NCI-H2081 (cell line): ENCODE data around the gene PLEKHG2.

ENCODE experiments used
- DNase-seq, 2 experiments: peaks; one replicate each; lab custom pipeline; 2025; lab: John Stamatoyannopoulos, UW

Gene PLEKHG2

DNA sequence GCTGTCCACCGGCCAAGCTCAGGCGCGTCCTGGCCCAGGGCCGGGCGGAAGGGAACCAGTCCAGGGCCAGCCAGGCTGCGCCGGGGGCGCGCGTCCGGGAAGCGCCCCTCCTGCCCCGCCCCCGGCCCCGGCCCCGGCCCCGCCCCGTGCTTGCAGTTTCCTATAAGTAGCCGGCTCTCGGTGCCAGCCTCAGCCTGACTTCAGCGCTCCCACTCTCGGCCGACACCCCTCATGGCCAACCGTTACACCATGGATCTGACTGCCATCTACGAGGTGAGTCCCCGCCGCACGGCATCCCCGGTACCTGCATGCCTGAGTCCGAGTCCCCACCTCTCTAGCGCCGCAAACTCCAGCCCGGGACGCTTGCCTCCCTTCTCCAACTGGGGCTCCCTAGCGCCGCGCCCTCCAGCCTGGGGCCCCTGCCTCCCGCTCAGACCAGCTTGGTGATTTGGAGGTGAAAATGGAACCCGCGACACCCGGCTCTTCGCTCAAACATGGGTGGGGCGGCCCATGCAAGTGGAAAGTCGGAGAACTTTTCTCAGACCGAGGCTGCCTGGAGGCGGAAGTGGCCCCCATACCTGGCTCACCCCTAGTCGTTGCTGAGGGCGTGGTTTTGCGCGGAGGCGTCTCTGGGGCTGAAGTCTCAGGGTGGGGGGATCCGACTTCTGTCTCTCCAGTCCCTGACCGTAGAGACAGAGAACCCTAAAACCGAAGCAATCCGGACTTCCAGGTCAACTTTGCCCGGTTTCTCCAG lies 5.6 kb upstream of the PLEKHG2 start, which contains the start of gene ZFP36:
TSS of gene ZFP36 (plus strand) at position 192 of the 754 bp plus-strand sequence. CDS start at position 250, 58 bp downstream.
- DNase-seq: peak; percentile 48 to 61

DNA sequence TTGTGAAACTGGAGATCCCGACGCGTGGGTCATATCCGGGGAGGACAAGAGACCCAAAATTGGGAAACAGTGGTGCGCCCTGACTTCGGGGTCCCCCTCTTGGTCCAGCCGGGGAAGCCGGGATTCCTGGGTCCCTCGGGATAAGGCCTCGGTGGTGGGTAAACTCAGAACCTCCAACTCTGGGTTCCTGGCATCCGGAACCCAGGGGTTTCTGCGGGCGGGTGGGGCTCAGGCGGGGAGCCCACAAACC lies 5.1 kb upstream of the PLEKHG2 start:
- no peak for DNase-seq

DNA sequence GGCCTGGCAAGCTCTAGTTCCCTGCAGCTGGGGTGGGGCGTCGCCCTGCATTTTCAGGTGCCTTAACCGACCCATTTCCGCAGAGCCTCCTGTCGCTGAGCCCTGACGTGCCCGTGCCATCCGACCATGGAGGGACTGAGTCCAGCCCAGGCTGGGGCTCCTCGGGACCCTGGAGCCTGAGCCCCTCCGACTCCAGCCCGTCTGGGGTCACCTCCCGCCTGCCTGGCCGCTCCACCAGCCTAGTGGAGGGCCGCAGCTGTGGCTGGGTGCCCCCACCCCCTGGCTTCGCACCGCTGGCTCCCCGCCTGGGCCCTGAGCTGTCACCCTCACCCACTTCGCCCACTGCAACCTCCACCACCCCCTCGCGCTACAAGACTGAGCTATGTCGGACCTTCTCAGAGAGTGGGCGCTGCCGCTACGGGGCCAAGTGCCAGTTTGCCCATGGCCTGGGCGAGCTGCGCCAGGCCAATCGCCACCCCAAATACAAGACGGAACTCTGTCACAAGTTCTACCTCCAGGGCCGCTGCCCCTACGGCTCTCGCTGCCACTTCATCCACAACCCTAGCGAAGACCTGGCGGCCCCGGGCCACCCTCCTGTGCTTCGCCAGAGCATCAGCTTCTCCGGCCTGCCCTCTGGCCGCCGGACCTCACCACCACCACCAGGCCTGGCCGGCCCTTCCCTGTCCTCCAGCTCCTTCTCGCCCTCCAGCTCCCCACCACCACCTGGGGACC lies 4.6 kb upstream of the PLEKHG2 start:
- no peak for DNase-seq

DNA sequence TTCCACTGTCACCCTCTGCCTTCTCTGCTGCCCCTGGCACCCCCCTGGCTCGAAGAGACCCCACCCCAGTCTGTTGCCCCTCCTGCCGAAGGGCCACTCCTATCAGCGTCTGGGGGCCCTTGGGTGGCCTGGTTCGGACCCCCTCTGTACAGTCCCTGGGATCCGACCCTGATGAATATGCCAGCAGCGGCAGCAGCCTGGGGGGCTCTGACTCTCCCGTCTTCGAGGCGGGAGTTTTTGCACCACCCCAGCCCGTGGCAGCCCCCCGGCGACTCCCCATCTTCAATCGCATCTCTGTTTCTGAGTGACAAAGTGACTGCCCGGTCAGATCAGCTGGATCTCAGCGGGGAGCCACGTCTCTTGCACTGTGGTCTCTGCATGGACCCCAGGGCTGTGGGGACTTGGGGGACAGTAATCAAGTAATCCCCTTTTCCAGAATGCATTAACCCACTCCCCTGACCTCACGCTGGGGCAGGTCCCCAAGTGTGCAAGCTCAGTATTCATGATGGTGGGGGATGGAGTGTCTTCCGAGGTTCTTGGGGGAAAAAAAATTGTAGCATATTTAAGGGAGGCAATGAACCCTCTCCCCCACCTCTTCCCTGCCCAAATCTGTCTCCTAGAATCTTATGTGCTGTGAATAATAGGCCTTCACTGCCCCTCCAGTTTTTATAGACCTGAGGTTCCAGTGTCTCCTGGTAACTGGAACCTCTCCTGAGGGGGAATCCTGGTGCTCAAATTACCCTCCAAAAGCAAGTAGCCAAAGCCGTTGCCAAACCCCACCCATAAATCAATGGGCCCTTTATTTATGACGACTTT lies 3.9 kb upstream of the PLEKHG2 start:
- DNase-seq: peak in 1 of 2 experiments; percentile 18

DNA sequence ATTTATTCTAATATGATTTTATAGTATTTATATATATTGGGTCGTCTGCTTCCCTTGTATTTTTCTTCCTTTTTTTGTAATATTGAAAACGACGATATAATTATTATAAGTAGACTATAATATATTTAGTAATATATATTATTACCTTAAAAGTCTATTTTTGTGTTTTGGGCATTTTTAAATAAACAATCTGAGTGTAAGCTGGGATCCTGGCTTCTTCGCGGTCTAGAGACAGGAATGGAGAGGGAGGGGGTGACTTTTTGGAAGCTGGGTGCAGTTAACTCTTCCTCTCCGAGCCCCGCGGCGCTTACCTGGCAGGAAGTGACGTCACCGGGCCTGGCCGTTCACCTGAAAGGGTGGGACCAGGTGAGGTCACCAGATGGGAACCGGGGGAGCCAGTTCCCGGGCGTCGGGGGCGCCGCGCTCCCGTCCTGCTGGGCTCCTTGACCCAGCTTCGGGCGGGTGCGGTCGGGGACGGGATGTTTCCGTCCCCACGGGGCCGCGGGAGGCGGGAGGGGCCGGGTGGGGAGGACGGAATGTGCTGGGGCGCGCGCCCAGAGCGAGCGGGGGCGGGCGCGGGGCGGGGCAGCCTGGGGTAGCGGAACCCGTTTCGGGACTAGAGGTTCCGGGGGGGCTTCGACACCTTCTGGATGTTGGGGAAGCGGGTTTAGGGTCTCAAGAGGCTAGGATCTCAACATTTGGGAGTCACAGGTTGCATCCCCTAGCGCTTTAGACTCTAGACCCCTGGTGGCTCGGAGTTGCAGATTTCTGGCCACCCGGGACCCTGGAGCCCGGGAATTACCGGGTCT lies 3.1 kb upstream of the PLEKHG2 start:
- DNase-seq: peak; percentile 91 to 92

DNA sequence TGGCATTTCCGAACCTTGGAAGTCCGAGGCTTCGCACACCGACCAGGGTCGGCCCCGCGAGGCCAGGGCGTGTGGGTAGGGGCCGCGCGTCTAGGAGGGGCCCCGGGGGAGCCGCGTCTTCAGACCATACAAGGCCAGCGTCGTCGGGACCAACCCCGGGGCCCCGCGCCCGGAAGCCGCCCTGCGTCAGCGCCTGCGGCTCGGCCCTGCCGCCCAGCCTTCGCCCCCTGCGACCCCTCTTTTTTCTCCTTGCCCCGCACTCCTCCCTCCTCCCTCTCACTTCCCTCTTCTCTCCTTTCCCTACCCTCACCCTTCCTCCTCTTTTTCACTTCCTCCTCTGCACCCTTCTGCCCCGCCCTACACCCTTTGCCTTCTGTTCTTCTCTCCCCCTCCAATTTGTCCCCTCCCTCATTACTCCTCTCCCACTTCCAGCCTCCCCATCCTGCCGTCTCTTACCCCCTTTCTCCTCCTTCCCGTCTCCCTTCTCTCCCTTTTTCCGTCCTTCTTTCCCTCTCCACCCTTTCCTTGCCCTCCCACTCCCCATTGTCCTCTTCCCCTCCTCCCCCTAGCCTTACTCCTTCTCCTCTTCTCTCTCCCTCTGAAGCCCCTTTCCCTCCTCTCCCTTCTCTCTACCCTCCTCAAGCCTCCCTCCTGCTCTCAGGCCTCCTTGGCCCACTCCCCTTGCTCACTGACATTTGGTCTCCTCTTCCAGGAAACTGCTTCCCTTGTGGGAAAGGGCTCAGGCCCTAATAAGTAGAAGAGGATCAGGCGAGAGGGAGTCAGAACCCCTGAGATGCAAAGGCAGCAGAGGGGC lies 2.2 kb upstream of the PLEKHG2 start:
- no peak for DNase-seq

DNA sequence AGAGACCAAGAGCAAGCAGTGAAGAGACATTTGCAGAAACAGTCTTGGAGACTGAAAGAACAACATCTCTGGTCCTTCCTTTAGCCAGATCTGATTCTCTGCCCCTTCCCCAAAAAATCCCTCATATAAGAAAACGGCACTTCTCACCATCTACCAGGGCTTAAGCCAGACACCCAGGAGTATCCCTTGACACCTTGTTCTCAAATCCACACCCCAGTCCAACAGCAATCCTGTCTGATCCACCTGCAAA lies 1.7 kb upstream of the PLEKHG2 start:
- no peak for DNase-seq

DNA sequence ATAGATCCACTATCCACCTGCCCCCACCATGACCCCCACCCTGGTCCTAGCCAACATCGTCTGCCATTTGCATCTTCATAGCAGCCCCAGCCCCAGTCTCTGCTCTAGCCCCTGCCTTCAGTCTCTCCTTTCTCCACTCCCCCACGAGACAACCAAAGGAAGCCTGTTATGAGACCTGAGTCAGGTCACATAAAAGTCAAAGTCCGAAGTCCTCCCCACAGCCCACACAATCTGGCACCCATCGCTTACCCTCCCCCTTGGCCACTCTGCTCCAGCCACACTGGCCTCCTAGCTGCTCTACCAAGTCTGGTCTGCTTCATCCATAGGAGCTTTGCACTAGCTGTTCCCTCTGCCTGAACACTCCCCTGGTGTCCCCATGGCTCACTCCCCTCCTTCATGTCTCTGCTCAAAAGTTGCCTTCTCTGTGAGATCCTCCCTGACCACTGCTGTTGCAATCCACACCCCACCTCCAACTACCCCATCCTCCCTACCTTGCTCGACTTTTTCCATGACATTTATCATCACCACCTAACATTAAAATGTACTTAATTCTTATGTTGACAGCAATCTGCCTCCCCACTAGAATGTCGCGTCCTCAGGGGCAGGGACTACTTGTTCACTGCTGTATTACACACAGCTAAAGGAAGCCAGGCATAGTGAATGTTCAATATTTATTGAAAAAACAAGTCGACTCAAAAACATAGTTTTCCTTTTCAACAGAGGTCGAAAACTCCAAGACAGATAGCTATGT lies 1.2 kb upstream of the PLEKHG2 start:
- no peak for DNase-seq

DNA sequence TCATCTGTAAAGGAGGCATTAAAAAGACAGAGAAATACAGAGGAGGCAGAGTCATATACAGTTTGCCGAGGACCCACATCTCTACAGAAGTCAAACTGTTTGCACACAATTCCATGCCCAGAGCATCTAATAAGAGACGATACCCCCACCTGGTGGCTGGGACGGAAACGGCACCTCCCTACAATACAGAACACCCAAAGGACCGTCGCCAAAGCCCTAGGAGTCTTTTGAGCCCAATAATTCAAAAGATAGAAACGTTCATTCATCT lies 703 bp upstream of the PLEKHG2 start:
- DNase-seq: peak; percentile 84 to 91

DNA sequence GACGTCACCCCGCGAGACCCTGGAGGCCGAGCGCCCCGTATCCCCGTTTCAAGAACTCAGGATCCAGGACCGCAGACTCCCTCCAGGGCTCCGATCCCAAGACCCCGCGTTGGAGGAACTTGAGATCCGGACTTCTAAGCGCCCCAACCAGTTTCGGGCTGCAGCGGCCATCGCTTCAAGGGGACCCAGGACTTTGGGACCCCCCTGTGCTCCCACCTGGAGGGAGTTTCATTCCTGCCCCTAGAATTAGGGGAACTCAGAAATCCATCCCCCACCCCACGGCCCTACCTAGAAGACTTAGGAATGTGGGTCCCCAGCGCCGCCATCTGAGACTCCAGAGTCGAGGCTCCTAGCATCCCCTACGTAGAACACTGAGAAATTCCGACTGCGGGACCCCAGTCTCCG lies 400 bp downstream of the PLEKHG2 start:
- DNase-seq: no peak

DNA sequence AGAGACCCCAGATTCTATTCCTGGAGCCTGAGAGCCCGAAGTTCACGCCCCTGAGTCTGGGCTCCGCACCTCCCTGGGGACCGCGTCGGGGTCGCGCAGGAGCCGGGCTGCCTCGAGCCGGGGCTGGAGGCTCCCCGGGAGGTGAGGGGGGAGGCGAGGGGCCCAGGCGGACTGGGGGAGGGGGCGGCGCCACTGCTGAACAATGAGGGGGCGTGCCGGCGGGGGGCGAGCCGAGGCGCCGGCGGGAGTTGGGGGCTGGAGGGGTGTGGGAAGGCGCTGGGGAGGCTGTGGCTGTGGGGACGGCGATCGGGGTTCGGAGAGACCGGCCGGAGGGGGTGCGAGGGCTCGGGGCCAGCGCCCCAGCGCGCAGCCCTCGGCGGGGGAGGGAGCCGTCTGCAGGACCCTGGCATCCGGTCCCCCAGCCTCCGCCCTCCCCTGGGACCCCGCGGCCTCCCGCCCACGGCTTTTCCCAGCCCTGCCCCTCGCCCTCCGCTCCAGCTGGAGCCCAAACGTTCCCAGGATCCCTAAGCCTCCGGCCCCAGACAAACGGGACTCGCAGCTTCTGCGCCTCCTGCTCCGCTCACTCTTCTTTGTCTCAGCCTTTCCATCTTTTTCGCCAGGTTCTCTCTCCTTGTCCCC lies 922 bp downstream of the PLEKHG2 start:
- DNase-seq: peak; percentile 20 to 32

DNA sequence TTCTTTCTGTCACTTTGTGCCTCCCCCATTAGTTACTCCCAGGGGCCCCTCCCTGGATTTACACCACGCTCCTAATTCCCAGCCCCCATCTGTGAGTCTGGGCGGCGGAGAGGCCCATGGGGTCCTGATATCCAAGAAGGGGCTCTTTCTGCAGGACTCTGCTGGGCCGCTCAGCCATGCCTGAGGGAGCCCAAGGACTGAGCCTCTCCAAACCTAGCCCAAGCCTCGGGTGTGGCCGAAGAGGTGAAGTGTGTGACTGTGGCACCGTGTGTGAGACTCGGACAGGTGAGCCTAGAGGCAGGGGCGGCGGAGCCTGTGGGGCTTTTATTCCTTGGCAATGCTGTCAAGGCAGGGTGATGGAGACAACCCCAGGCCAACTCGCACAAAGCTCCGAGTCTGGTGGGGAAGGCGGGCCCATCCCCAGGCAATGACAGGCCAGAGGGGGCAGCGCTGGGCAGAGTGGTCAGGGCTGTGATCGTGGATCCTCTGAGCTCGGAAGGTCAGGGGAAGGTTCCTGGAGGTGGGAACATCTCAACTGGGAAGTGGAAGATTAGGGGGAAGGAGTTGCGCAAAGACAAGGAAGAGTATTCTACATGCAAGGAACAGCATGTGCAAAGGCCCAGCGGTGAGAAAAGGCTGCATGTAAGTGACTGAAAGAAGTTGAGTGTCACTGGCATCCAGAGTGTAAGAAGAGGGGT lies 1.6 kb downstream of the PLEKHG2 start:
- DNase-seq: no peak

DNA sequence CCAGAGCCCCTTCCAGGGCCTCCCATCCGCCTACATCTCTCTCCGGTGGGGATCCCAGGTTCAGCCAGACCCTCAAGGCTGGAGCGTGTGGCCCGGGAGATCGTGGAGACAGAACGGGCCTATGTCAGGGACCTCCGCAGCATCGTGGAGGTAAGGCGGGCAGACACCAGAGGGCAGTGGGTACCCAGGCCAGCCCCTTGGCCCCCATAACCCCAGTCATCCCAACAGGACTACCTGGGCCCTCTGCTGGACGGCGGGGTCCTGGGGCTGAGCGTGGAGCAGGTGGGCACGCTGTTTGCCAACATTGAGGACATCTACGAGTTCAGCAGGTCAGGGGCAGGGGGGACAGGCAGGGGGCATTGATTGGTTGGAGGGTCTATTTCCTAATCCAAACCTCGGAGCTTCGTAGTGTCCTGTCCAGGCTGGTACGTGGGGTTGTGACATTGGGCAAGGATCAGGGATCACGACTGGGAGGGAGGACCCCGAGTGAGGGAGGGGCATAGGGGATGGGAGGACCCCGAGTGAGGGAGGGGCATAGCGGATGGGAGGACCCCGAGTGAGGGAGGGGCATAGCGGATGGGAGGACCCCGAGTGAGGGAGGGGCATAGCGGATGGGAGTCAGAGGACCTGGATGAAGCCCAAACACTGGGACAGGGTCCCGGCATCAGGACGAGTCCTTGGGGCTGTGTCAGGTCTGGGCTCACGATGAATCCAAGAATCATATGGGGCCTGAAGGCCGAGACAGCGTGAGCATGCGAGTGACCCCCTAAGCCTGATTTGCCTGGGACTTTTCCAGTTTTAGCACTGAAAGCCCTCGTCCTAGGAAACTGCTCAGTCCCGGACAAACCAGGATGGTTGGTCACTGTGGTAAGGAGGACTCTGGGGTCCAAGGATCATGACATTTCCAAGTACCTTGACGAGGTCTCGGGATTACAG lies 2.9 kb downstream of the PLEKHG2 start:
- no peak for DNase-seq

DNA sequence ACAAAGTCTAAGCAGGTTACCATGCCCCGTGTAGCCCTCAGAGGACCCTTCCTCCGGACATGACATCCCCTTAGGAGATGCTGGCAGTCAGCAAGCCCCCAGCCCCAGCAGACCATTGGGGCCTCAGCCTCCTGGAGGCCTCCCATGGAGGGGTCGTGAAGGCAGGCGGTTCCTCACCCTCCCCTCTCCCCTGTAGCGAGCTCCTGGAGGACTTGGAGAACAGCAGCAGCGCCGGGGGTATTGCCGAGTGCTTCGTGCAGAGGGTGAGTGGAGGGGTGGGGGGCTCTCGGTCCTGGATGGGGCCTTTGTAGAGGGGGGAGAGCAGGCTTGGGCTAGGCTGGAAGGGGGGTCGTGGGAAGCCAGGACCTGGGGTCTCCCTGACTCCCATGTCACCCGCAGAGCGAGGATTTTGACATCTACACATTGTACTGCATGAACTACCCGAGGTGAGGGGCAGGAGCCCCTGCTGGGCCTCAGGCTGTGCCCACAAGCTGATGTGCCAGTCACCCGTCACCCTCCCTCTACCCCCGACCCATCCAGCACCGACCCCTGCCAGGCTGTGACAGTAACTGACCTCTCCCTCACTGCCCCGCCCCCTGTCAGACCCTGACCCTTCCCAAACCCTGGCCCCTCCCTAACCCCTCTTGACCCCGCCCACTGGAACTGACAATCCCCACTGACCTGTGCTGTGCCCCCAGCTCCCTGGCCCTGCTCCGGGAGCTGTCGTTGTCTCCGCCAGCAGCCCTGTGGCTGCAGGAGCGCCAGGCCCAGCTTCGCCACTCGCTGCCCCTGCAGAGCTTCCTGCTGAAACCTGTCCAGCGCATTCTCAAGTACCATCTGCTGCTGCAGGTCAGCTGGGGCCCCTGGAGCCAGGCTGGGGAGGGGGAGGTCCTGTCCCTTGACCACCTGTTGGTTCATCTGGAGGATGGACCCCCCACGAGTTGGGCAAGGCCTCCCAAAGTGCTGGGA lies 4.0 kb downstream of the PLEKHG2 start:
- DNase-seq: no peak

DNA sequence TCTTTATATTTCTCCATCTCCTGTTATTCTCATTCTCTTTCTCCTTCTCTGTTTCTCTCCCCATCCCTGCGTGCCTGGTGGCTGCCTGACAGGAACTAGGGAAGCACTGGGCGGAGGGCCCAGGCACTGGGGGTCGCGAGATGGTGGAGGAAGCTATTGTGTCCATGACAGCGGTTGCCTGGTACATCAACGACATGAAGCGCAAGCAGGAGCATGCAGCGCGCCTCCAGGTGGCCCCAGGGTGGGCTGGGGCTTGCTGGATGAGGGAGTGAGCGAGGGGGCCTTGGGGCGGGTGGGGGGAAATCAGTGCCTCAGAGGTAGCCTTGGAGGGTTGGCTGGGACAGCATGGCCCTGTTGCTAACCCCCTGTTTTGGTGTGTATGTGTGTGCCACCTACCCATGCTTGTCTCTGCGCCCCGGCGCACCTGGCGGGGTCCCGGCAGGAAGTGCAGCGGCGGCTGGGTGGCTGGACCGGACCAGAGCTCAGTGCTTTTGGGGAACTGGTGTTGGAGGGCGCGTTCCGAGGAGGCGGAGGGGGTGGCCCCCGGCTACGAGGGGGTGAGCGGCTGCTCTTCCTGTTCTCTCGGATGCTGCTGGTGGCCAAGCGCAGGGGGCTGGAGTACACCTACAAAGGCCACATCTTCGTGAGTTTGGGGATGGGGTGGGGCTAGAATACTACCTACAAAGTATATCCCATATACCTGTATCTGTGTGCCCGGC lies 5.2 kb downstream of the PLEKHG2 start:
- no peak for DNase-seq

DNA sequence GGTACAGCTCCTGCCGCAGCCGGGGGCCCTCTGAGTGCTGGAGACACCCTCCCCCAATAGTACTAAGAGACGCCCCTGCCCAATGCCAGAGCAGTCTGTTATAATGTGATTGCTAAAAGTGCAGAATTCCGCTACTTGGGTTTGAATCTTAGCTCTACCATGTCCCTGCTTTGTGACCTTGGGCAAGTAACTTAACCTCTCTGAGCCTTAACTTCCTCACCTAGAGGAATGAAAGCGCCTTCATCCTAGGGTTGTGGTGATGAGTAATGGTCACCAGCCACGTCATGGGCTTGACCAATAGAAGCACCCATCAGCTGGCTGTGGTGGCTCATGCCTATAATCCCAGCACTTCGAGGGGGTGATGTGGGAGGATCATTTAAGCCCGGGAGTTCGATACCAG lies 6.5 kb downstream of the PLEKHG2 start:
- DNase-seq: no peak

DNA sequence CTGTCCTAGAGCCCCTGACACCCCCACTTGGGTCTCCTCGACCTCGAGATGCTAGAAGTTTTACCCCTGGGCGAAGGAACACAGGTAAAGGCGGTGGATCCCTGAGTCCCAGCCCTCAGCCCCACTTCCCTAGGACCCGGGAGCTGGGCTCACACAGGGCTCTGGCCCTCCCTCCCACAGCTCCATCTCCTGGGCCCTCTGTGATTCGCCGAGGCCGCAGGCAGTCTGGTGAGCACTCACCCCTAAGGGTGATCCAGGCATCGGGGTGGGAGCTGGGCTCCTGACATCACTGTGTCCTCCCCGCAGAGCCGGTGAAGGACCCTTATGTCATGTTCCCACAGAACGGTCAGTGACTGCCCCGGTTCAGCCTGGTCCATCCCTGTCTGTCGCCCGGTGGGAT lies 8.3 kb downstream of the PLEKHG2 start:
- no peak for DNase-seq
